ENCODE data around the gene FES.

FES gene

DNA sequence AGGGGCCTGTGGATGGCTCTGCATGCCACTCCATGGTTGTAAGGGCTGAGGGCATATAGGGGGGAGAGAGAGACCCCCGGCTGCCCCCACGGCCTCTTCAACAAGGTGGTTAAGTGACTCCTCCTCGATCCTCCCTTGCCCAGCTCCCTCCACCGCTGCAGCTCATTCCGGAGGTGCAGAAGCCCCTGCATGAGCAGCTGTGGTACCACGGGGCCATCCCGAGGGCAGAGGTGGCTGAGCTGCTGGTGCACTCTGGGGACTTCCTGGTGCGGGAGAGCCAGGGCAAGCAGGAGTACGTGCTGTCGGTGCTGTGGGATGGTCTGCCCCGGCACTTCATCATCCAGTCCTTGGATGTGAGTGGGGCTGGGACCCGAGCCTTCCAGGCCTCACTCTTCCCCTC is 6.5 kb downstream of the FES start:
- TF ChIP-seq POLR2AphosphoS5 (IDR thresholded peaks at IDR 0.05; ENCODE audit: low read depth, low read length), result no peak
- TF ChIP-seq, protein P1, sequence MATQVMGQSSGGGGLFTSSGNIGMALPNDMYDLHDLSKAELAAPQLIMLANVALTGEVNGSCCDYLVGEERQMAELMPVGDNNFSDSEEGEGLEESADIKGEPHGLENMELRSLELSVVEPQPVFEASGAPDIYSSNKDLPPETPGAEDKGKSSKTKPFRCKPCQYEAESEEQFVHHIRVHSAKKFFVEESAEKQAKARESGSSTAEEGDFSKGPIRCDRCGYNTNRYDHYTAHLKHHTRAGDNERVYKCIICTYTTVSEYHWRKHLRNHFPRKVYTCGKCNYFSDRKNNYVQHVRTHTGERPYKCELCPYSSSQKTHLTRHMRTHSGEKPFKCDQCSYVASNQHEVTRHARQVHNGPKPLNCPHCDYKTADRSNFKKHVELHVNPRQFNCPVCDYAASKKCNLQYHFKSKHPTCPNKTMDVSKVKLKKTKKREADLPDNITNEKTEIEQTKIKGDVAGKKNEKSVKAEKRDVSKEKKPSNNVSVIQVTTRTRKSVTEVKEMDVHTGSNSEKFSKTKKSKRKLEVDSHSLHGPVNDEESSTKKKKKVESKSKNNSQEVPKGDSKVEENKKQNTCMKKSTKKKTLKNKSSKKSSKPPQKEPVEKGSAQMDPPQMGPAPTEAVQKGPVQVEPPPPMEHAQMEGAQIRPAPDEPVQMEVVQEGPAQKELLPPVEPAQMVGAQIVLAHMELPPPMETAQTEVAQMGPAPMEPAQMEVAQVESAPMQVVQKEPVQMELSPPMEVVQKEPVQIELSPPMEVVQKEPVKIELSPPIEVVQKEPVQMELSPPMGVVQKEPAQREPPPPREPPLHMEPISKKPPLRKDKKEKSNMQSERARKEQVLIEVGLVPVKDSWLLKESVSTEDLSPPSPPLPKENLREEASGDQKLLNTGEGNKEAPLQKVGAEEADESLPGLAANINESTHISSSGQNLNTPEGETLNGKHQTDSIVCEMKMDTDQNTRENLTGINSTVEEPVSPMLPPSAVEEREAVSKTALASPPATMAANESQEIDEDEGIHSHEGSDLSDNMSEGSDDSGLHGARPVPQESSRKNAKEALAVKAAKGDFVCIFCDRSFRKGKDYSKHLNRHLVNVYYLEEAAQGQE (IDR thresholded peaks at IDR 0.05; ENCODE audit: insufficient read depth in 1 of 2, low read depth in 2 of 2, low read length in 2 of 2), result no peak
- no peak for TF ChIP-seq FOXP2 (optimal IDR thresholded peaks at IDR 0.05; ENCODE audit: borderline replicate concordance, extremely low read depth, extremely low read length, insufficient read depth)
- TF ChIP-seq SIN3A (IDR thresholded peaks at IDR 0.05; ENCODE audit: borderline replicate concordance, insufficient read depth, low read length), result no peak
- TF ChIP-seq TAF1 (IDR thresholded peaks at IDR 0.05; ENCODE audit: borderline replicate concordance, insufficient read depth, low read length), result no peak

DNA sequence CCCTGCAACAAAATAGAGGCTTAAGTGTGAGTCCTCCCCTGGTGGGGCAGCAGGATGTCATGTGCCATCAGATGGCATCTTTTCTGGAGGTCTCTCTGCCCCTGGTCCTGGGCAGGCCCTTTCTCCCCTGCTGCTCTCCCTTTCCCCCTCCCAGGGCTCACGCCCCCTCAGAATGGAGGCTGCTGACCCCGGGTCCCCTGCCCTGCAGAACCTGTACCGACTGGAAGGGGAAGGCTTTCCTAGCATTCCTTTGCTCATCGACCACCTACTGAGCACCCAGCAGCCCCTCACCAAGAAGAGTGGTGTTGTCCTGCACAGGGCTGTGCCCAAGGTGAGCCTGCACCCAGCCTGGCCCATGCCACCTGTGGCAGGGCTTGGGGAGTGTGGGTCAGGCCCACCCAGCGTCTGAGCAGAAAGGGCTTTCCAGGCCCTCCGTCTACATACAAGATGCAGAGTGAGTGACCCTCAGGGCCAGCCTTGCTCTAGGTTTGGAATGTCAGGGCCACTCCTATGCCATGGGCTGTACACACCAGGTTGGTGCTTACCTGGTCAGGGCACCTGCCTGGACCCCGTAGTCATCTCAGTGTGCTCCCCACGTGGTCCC is 7.1 kb downstream of the FES start:
- TF ChIP-seq POLR2AphosphoS5 (IDR thresholded peaks at IDR 0.05; ENCODE audit: low read depth, low read length) (no peak), FOXP2 (optimal IDR thresholded peaks at IDR 0.05; ENCODE audit: borderline replicate concordance, extremely low read depth, extremely low read length, insufficient read depth) (no peak), TAF1 (IDR thresholded peaks at IDR 0.05; ENCODE audit: borderline replicate concordance, insufficient read depth, low read length) (no peak), SIN3A (IDR thresholded peaks at IDR 0.05; ENCODE audit: borderline replicate concordance, insufficient read depth, low read length) (no peak)
- TF ChIP-seq, protein P1 (IDR thresholded peaks at IDR 0.05; ENCODE audit: insufficient read depth in 1 of 2, low read depth in 2 of 2, low read length in 2 of 2), result no peak

DNA sequence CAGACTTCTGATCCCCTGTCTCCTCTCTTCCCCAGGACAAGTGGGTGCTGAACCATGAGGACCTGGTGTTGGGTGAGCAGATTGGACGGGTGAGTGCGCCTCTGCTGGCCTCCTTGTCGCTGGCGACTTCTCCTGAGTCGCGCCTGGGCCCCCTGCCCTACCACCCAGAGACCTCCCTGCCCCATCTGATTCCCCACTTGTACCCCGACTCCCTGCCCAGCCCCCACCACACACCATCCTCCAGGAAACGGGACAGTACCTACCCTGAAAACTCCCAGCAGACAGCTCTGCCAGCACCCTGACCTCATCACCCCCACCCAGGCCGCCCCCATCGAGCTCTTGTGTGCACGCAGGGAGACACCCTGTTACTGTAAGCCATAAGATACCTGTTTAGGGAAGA is 7.7 kb downstream of the FES start:
- no peak for TF ChIP-seq FOXP2 (optimal IDR thresholded peaks at IDR 0.05; ENCODE audit: borderline replicate concordance, extremely low read depth, extremely low read length, insufficient read depth)

DNA sequence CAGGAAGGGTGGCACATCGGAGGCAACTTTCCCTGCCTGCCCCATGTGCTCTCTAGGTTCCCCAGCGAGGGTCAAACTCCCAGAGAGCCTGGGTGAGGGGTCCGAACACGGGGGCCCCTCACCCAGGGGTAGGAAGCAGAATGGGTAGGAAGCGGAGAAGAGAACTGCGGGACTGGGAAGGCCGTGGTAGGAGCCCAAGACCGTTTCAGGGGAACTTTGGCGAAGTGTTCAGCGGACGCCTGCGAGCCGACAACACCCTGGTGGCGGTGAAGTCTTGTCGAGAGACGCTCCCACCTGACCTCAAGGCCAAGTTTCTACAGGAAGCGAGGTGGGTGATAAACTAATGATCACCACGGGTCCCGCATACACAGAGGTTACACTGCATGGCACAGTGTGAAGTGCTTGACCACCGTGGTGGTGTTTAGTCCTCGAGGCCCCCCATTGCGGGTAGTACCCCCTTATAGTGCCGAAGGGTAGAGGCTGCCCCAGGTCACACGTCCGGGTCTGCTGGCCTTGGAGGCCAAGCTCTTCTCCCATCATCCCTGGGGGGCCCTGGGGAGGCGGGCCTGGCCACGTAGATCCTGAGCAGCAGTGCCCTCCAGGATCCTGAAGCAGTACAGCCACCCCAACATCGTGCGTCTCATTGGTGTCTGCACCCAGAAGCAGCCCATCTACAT is 8.3 kb downstream of the FES start:
- TF ChIP-seq POLR2AphosphoS5 (IDR thresholded peaks at IDR 0.05; ENCODE audit: low read depth, low read length) (no peak), FOXP2 (optimal IDR thresholded peaks at IDR 0.05; ENCODE audit: borderline replicate concordance, extremely low read depth, extremely low read length, insufficient read depth) (no peak), TAF1 (IDR thresholded peaks at IDR 0.05; ENCODE audit: borderline replicate concordance, insufficient read depth, low read length) (no peak), SIN3A (IDR thresholded peaks at IDR 0.05; ENCODE audit: borderline replicate concordance, insufficient read depth, low read length) (no peak)
- TF ChIP-seq, protein P1 (IDR thresholded peaks at IDR 0.05; ENCODE audit: insufficient read depth in 1 of 2, low read depth in 2 of 2, low read length in 2 of 2), result no peak

DNA sequence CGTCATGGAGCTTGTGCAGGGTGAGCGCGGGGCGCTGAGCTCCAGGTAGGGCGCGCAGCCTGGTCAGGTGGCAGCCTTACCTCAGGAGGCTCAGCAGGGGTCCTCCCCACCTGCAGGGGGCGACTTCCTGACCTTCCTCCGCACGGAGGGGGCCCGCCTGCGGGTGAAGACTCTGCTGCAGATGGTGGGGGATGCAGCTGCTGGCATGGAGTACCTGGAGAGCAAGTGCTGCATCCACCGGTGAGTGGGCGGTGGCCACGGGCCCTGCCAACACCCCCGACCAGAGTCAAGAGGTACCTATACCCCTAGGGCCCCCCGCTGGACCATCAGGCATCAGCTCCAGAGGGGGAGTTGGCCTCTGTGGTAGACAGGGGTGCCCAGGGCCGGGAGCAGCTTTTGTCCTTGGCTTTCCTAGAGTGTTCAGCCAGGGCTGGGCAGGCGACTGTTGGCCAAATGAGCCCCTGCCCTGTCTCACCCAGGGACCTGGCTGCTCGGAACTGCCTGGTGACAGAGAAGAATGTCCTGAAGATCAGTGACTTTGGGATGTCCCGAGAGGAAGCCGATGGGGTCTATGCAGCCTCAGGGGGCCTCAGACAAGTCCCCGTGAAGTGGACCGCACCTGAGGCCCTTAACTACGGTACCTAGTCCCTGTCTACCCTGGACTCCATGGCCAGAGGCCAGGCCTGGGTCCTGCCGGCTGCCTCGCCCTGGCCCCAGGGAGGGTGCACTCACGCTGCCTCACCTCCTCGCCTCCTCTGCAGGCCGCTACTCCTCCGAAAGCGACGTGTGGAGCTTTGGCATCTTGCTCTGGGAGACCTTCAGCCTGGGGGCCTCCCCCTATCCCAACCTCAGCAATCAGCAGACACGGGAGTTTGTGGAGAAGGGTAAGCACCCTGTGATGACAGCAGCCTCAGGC is 9.1 kb downstream of the FES start:
- TF ChIP-seq TAF1 (IDR thresholded peaks at IDR 0.05; ENCODE audit: borderline replicate concordance, insufficient read depth, low read length) (no peak), POLR2AphosphoS5 (IDR thresholded peaks at IDR 0.05; ENCODE audit: low read depth, low read length) (no peak), FOXP2 (optimal IDR thresholded peaks at IDR 0.05; ENCODE audit: borderline replicate concordance, extremely low read depth, extremely low read length, insufficient read depth) (no peak), SIN3A (IDR thresholded peaks at IDR 0.05; ENCODE audit: borderline replicate concordance, insufficient read depth, low read length) (no peak)
- TF ChIP-seq, protein P1 (IDR thresholded peaks at IDR 0.05; ENCODE audit: insufficient read depth in 1 of 2, low read depth in 2 of 2, low read length in 2 of 2), result no peak
